Uterus (tissue), 2 donors: ENCODE measurements around the gene KRT82.

Experiments
- CTCF ChIP-seq, 4 experiments: fragments of 200-600 bp in 2 of 4; fragments of 450-650 bp in 2 of 4; sonication (generic) in 2 of 4; IDR thresholded peaks; one replicate each; pipeline ENCODE4 v1.5.1; 2016 to 2019; ENCODE audit warnings: antibody characterized with exemption in 4 of 4, mild to moderate bottlenecking in 2 of 4, moderate library complexity in 1 of 4
- POLR2A ChIP-seq, 2 donors: fragments of 450-650 bp; IDR thresholded peaks; one replicate each; pipeline ENCODE4 v1.6.1; 2016; ENCODE audit warnings: antibody characterized with exemption in 2 of 2, mild to moderate bottlenecking in 1 of 2, moderate library complexity in 1 of 2

GRCh38 chr12:52423661-52424500 lies 17.7 kb upstream of the KRT82 start:
- TF ChIP-seq CTCF (IDR thresholded peaks at IDR 0.05) (no peak), POLR2A (IDR thresholded peaks at IDR 0.05) (no peak)
